Neuronal stem cell (in vitro differentiated cells): Measurements from ENCODE around the gene EIF2B5.
"Not testable (repeated sequence)": the region's sequence is repeated elsewhere in the genome, so short reads cannot be mapped to it uniquely, and the experiment has no call there.

Experiments
- DNase-seq: peaks from one replicate; pipeline ENCODE4 v3.0.0-alpha.2; 2013; ENCODE audit warnings: low spot score
- H2AFZ ChIP-seq: one replicate; pipeline ENCODE4 v1.6.1; 2013; ENCODE audit warnings: mild to moderate bottlenecking, low read length, inconsistent platforms
- H2AK5ac ChIP-seq: 2 replicates; pipeline ENCODE4 v1.6.1; 2013; ENCODE audit warnings: low read depth, mild to moderate bottlenecking, inconsistent platforms, low read length, moderate library complexity, mixed read lengths
- H2BK120ac ChIP-seq: 2 replicates; pipeline ENCODE4 v1.6.1; 2013; ENCODE audit warnings: low read depth, mild to moderate bottlenecking, inconsistent platforms, low read length, moderate library complexity, mixed read lengths
- H2BK12ac ChIP-seq: one replicate; pipeline ENCODE4 v1.6.1; 2013; ENCODE audit warnings: low read length, inconsistent platforms
- H2BK15ac ChIP-seq: 2 replicates; pipeline ENCODE4 v1.6.1; 2013; ENCODE audit warnings: mild to moderate bottlenecking, low read length, inconsistent platforms, mixed read lengths
- H2BK5ac ChIP-seq: one replicate; pipeline ENCODE4 v1.6.1; 2013; ENCODE audit warnings: inconsistent platforms, mild to moderate bottlenecking, low read length, moderate library complexity
- H3K14ac ChIP-seq: one replicate; pipeline ENCODE4 v1.6.1; 2013; ENCODE audit warnings: low read length, inconsistent platforms
- H3K18ac ChIP-seq: 2 replicates; pipeline ENCODE4 v1.6.1; 2013; ENCODE audit warnings: low read length, inconsistent platforms
- H3K23ac ChIP-seq: 2 replicates; pipeline ENCODE4 v1.6.1; 2013; ENCODE audit warnings: low read depth, mild to moderate bottlenecking, mixed read lengths, low read length, inconsistent platforms; ENCODE audit not compliant: poor library complexity
- H3K27ac ChIP-seq: replicated peaks from 3 replicates; pipeline ENCODE4 v1.5.1; 2013; ENCODE audit warnings: low read length, inconsistent platforms
- H3K27me3 ChIP-seq, 3 experiments: 2 replicates each; pipeline ENCODE4 v1.6.1; 2013; ENCODE audit warnings: low read length in 3 of 3, mild to moderate bottlenecking in 2 of 3, inconsistent platforms in 1 of 3, low read depth in 1 of 3, mixed read lengths in 1 of 3, moderate library complexity in 1 of 3; ENCODE audit not compliant: control insufficient read depth in 3 of 3, insufficient read depth in 3 of 3
- H3K36me3 ChIP-seq, 2 donors: replicated peaks in 1 of 2; 2 replicates each; pipeline ENCODE4 v1.6.1; 2013; ENCODE audit warnings: low read length in 2 of 2; ENCODE audit not compliant: control insufficient read depth in 2 of 2, insufficient read depth in 2 of 2
- H3K4ac ChIP-seq: 2 replicates; pipeline ENCODE4 v1.6.1; 2013; ENCODE audit warnings: inconsistent platforms, mild to moderate bottlenecking, low read length, moderate library complexity
- H3K4me1 ChIP-seq, 2 donors: 1 replicate in 1 of 2; 2 replicates in 1 of 2; pipeline ENCODE4 v1.6.1; 2013; ENCODE audit warnings: low read length in 2 of 2, low read depth in 1 of 2; ENCODE audit not compliant: control insufficient read depth in 2 of 2, insufficient read depth in 1 of 2
- H3K4me2 ChIP-seq: one replicate; pipeline ENCODE4 v1.6.1; 2013; ENCODE audit warnings: mild to moderate bottlenecking, low read length, inconsistent platforms; ENCODE audit not compliant: insufficient read depth, poor library complexity, severe bottlenecking
- H3K4me3 ChIP-seq, 2 donors: 2 replicates each; pipeline ENCODE4 v1.5.1; 2013; ENCODE audit warnings: low read length in 2 of 2, mild to moderate bottlenecking in 2 of 2, inconsistent platforms in 1 of 2, moderate library complexity in 1 of 2
- H3K79me1 ChIP-seq: one replicate; pipeline ENCODE4 v1.6.1; 2013; ENCODE audit warnings: low read depth, mild to moderate bottlenecking, inconsistent platforms, low read length, moderate library complexity
- H3K9ac ChIP-seq: one replicate; pipeline ENCODE4 v1.6.1; 2013; ENCODE audit warnings: mild to moderate bottlenecking, low read depth, low read length, inconsistent platforms; ENCODE audit not compliant: poor library complexity
- H3K9me3 ChIP-seq, 2 donors: replicated peaks in 1 of 2; 2 replicates each; pipeline versions ENCODE3 to v1.6.1; 2013; ENCODE audit warnings: low read length in 2 of 2, mild to moderate bottlenecking in 2 of 2, inconsistent platforms in 1 of 2, low read depth in 1 of 2, mixed read lengths in 1 of 2, moderate library complexity in 1 of 2; ENCODE audit not compliant: control insufficient read depth in 2 of 2, insufficient read depth in 1 of 2
- H4K8ac ChIP-seq: one replicate; pipeline ENCODE4 v1.6.1; 2013; ENCODE audit warnings: low read depth, mild to moderate bottlenecking, inconsistent platforms, low read length, moderate library complexity
- H4K91ac ChIP-seq: one replicate; pipeline ENCODE4 v1.6.1; 2013; ENCODE audit warnings: low read length, low read depth, mild to moderate bottlenecking, inconsistent platforms; ENCODE audit not compliant: poor library complexity
- WGBS, 2 donors: extraction: QIAGEN DNeasy Blood & Tissue Kit; methylation state at CpG; one replicate each; pipeline ENCODE4 v1.1.7; 2013; ENCODE audit warnings: missing lambda C conversion rate in 2 of 2, mixed read lengths in 1 of 2; ENCODE audit not compliant: insufficient read length in 2 of 2, insufficient replicate concordance in 1 of 2; ENCODE audit errors: extremely low coverage in 2 of 2; 5-methylcytosine and 5-hydroxymethylcytosine counted together

EIF2B5 gene

DNA sequence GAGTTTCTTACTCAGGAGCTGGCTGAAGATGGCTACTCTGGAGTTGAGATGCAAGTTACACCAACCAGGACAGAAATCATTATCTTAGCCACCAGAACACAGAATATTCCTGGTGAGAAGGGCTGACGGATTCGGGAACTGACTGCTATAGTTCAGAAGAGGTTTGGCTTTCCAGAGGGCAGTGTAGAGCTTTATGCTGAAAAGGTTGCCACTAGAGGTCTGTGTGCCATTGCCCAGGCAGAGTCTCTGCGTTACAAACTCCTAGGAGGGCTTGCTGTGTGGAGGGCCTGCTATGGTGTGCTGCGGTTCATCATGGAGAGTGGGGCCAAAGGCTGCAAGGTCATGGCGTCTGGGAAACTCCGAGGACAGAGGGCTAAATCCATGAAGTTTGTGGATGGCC lies 14.6 kb downstream of the EIF2B5 start:
- not testable (repeated sequence) for DNase-seq, H3K4ac ChIP-seq, H3K14ac ChIP-seq, H3K27me3 ChIP-seq, H4K91ac ChIP-seq, H3K9me3 ChIP-seq, H2BK15ac ChIP-seq, H2AK5ac ChIP-seq, H4K8ac ChIP-seq, H3K18ac ChIP-seq, H3K23ac ChIP-seq, H2BK120ac ChIP-seq, H3K27ac ChIP-seq, H2BK5ac ChIP-seq, H2BK12ac ChIP-seq, H3K4me1 ChIP-seq, H3K79me1 ChIP-seq, H3K9ac ChIP-seq, H3K4me2 ChIP-seq, H2AFZ ChIP-seq, H3K4me3 ChIP-seq
- H3K36me3 ChIP-seq = peaks cover 3 to 18% of the 10 kb centered on the region in 2 donors
- WGBS, 2 donors = no CpG with 5 or more reads among the region's 6 CpGs

DNA sequence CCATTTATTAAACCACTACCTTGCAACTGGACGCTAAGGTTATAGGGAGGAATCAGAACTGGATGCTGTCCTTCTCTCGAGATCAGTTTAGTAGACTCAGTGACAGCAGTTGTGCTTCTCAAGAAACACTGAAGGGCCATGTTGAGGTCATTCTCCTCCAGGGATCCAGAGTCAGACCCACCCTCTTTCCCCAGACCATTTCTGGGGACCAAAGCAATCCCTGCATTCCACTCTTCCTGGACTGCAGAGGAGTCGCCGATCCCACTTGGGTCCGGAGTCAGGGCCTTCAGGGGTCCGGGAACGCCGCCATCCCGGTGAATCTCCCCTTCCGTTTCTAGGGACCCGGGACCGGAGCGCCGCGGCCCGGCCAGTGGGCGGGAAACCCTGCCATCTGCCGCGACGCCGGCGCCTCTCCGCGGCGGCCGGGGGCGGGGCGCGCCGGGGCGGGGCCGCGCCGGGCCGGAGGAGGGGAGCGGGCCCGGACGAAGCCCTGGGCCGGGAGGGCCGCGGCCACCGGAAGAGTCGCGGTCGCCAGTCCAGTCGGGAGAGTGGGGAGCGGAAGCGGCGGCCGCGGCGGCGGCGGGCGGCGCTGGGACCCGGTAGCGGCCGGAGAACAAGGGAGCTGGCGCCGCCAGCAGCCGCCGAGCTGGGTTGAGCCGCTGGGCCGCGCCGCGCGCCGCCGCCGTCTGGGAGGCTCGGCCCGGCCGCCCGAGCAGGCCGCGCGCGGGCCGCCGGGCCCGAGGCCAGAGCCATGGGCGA lies 19.9 kb downstream of the EIF2B5 start, which contains the start of gene DVL3:
TSS of gene DVL3 (plus strand) at position 493 of the 759 bp plus-strand sequence. CDS start at position 752, 259 bp downstream.
- Histone ChIP-seq H3K27ac (peak within 1 kb of the TSS; percentile 99), H2BK12ac (peak within 1 kb of the TSS; percentile 41), H3K18ac (peak within 1 kb of the TSS; percentile 98), H2BK120ac (peak within 1 kb of the TSS; percentile 10), H2AFZ (peak within 1 kb of the TSS; percentile 93), H4K8ac (no peak within 1 kb of the TSS), H4K91ac (no peak within 1 kb of the TSS), H3K4me2 (peak within 1 kb of the TSS; percentile 80), H3K9ac (peak within 1 kb of the TSS; percentile 96), H3K27me3 (no peaks in the 10 kb centered on the region), H3K4me3 (peak within 1 kb of the TSS; percentile 94 to 100), H3K4ac (no peak within 1 kb of the TSS), H3K4me1 (peaks cover 7 to 10% of the 10 kb centered on the region in 2 donors), H3K79me1 (peaks cover 1% of the 10 kb centered on the region), H3K9me3 (no peaks in the 10 kb centered on the region), H3K14ac (peak within 1 kb of the TSS; percentile 89), H2AK5ac (peak within 1 kb of the TSS; percentile 94), H2BK15ac (peak within 1 kb of the TSS; percentile 89), H3K23ac (peak within 1 kb of the TSS; percentile 20), H3K36me3 (peaks cover 0 to 5% of the 10 kb centered on the region in 2 donors), H2BK5ac (peak within 1 kb of the TSS; percentile 93)
- WGBS, 2 donors = no CpG with 5 or more reads among the region's 84 CpGs
- DNase-seq = peak; percentile 72

DNA sequence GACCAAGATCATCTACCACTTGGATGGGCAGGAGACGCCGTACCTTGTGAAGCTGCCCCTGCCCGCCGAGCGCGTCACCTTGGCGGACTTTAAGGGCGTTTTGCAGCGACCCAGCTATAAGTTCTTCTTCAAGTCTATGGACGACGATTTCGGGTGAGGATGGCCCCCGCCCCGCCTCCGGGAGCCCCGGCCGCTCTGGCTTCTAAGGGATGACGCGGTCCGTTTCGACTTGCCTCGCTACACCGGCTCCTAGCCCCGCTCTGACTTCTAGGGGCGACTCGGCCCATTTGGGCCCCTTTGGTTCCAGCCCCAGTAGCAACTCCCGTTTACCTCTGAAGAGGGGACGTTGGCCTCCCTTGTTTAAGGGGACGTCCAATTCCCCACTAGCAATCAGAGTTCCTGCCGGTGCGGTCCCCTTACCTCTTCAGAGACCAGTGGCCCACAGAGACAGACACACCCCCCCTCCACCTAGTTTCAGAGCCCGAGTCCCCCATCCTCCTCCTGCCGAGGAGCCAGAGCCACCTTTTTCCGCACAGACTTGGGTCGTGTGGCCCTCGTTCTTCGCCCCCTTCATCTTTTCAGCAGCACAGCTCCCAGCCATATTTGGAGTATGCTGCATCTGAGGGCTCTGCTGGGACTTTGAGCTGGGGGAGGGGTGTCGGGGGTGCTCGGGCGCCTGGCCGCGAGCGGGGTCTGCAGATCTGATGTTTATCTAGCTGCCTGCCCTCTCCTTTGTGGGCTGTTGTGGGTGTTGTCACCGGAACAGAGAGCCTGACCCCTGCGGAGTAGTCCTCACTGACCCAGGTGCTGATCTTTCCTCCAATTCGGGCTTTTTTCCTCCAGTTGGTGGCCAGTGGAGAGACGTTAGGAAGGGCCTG lies 20.7 kb downstream of the EIF2B5 start:
- H3K4me3 ChIP-seq = peak overlapping the region; percentile 94 to 100
- H3K9ac ChIP-seq = peak overlapping the region; percentile 96
- no peak overlapping the region for H2BK15ac ChIP-seq
- peaks cover 7 to 10% of the 10 kb centered on the region in 2 donors for H3K4me1 ChIP-seq
- peak overlapping the region; percentile 89 for H3K14ac ChIP-seq
- no peak overlapping the region for H3K4ac ChIP-seq
- H3K9me3 ChIP-seq = no peaks in the 10 kb centered on the region
- no peak overlapping the region for H4K91ac ChIP-seq
- H2BK12ac ChIP-seq = no peak overlapping the region
- H3K18ac ChIP-seq = peak overlapping the region; percentile 98
- H2AFZ ChIP-seq = peak overlapping the region; percentile 85
- WGBS, 2 donors = no CpG with 5 or more reads among the region's 47 CpGs
- no peak overlapping the region for H3K23ac ChIP-seq
- H2AK5ac ChIP-seq = peak overlapping the region; percentile 94
- peak overlapping the region; percentile 99 for H3K27ac ChIP-seq
- H3K36me3 ChIP-seq = peaks cover 0 to 12% of the 10 kb centered on the region in 2 donors
- H3K4me2 ChIP-seq = peak overlapping the region; percentile 80
- no peak for DNase-seq
- peak overlapping the region; percentile 10 for H2BK120ac ChIP-seq
- H3K79me1 ChIP-seq = peaks cover 7% of the 10 kb centered on the region
- H4K8ac ChIP-seq = no peak overlapping the region
- H3K27me3 ChIP-seq = no peaks in the 10 kb centered on the region
- H2BK5ac ChIP-seq = peak overlapping the region; percentile 93
